HG03521 (cell line): ENCODE data around the gene LGSN.
"Not testable (repeated sequence)": the region's sequence is repeated elsewhere in the genome, so short reads cannot be mapped to it uniquely, and the experiment has no call there.

Source experiments
- ATAC-seq: cut with Tn5 transposase; IDR thresholded peaks from one replicate; pipeline ENCODE4 v1.9.1; 2021; ENCODE audit warnings: mild to moderate bottlenecking, moderate library complexity; ENCODE audit not compliant: unreplicated experiment

Gene LGSN

DNA sequence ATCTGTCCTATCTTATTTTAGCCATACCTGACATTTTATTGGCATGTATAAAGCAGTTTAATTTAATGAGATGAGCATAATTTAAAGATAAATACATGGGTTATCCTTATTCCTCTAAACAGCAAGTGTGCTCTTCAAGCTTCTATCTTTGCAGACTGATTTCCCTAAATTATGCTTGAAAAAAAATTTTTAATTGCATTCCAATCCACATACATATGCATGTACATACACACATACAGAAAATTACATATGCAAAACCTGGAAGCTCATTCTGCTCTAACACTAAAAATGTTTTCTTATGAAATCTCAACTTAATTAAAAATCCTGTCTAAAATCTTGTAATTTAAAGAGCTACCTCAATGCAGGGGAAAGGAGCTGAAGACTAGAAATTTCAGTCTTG, 73.2 kb downstream of the LGSN start:
- ATAC-seq: no peak

DNA sequence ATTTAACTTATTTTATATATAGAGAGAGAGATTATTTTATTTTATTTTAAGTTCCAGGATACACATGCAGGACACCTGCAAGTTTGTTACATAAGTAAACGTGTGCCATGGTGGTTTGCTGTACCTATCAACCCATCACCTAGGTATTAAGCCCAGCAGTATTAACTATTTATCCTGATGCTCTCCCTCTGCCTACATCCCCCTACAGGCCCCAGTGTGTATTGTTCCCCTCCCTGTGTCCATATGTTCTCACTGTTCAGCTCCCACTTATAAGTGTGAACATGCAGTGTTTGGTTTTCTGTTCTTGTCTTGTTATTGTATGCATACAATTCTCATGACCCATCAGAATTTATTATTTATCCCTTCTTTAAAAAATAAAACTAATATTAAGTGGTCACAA, 73.9 kb downstream of the LGSN start:
- no peak for ATAC-seq

DNA sequence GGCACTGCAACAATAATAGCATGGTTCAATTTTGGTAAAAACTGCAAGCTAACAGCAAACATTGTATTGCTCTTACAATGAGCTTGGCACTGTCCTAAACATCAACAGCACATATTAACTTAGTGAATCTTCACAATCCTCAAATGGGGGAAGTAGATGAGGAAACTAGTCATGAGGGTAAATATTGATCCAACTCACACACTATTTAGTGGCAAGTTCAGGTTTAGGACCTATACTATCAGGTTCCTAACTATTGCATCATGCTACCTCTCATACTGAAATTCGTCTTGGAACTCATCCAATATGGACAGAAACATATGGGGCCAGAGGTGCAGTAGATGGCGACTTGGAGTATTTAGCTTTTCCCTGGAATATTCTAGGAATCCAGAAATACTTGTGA, 74.4 kb downstream of the LGSN start:
- no peak for ATAC-seq

DNA sequence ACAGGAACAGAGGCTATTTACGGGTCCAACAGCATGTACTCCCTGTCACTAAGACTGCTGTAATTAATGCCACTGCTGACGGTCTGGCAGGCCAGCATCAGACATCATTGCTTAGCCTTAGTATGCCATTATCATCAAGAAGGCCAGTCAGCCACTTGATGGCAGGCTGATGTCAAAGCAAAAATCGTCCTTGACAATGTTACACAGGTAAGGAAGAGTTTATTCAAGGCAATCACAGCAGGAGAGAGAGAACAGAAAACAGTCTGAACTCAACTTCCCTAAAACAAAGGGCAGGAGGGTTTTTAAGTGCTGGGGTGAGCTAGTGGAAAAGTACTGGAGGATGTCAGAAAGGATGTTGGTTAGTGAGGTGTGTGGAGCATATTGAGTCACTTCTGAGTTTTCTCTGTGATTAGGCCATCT, 83.4 kb downstream of the LGSN start:
- no peak for ATAC-seq

DNA sequence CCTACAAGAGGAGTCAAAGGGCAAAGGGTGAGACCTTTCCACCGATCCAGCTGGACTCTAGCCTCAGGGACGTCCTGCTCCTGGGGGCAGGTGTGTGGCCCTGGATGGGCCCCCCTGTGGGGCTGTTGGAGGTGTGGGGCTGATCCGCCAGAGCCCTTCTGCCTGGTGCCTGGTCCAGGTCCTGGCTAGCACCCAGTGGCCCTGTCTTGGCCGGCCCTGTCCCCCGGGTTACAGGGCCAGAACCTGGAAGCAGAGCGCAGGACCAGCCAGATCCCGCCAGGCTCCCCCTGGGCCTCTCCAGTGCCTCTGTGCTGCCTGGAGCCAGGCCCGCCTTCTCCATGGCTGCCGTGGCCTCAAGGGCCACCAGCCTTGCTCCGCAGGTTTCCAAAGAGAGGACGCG, 89.3 kb downstream of the LGSN start:
- not testable (repeated sequence) for ATAC-seq

DNA sequence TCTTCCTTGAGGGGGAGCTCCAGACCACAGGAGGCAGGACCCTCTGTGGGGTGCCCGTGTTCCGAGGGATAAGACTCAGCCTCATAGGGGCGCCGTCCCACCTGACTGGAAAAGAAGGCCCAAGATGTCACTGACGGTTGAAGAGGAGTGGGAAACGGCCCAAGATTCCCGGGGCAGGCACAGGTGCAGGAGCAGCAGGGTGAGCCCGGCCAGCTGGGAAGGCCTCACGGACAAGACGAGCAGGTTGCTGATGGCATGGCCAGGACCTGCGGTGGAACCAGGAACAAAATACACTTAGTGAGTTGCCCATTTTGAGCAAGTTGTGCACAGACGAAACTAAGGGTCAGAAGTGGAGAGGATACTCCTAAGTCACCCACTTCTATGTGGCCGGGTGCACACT, 89.8 kb downstream of the LGSN start:
- ATAC-seq: not testable (repeated sequence)

DNA sequence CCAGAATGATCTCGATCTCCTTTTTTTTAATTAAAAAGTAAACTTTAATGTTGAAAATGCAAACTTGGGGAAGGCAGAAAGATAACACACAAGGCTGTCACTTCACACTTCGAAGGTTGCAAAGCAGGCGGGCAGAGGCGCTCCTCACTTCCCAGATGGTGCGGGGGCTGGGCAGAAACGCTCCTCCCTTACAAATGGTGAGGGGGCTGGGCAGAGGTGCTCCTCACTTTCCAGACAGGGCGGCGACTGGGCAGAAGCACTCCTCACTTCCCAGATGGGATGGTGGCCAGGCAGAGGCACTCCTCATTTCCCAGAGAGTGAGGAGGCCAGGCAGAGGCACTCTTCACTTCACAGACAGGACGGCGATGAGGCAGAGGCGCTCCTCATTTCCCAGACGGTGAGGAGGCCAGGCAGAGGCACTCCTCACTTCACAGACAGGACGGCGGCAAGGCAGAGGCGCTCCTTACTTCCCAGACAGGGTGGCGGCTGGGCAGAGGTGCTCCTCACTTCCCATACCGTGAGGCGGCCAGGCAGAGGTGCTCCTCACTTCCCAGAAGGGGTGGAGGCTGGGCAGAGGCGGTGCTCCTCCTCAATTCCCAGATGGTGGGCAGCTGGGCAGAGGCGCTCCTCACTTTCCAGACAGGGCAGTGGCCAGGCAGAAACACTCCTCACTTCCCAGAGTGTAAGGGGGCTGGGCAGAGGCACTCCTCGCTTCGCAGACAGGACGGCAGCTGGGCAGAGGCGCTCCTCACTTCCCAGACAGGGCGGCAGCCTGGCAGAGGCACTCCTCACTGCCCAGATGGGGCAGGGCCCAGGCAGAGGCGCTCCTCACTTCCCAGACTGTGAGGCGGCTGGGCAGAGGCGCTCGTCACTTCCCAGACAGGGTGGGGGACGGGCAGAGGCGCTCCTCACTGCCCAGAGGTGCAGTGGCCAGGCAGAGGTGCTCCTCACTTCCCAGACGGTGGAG, 91.6 kb downstream of the LGSN start:
- ATAC-seq: not testable (repeated sequence)

DNA sequence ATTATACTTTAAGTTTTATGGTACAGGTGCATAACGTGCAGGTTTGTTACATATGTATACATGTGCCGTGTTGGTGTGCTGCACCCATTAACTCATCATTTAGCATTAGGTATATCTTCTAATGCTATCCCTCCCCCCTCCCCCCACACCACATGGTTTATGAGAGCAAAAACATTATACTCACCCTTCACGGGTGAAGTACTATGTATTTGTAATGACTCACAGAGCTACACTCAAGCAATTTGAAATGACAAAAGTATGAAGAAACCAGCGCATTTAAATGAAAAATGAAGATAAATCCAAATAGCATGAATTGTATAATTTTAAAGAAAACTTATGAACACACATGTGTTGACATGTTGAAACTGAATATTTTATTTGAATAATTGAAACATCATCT, 93.8 kb downstream of the LGSN start:
- ATAC-seq: not testable (repeated sequence)
